ENCODE measurements around the gene ASCL2.

DNA sequence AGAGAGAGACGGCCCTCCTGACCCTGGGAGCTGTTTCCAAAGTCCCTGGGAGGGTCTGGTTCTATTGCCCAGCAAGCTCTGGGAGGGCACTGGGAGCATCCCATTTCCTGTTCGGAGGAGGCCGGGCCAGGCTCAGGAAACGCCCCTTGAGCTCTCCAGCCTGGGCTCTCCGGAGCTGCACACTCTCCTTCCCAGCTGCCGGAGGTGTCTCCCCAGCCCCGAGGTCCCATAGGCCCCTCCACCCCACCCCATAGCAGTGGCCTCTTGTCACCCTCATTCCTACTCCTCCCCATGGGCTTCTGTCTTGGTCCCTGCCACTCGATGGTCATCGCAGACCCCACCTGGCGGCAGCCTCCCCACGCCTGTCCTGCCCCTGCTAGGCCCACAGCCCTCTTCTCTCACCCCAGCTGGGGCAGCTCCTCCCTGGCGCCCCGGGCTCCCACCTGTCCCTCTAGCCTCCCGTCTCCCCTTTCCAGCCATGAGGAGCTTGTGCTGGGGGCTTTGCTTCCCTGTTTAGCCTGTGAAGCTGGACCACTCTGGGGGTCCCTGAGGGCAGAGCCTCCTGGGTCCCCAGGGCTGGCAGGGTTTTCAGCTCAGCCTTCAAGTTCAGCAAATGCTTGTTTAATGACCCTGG lies 34.2 kb upstream of the ASCL2 start:
- TF ChIP-seq, protein P1, sequence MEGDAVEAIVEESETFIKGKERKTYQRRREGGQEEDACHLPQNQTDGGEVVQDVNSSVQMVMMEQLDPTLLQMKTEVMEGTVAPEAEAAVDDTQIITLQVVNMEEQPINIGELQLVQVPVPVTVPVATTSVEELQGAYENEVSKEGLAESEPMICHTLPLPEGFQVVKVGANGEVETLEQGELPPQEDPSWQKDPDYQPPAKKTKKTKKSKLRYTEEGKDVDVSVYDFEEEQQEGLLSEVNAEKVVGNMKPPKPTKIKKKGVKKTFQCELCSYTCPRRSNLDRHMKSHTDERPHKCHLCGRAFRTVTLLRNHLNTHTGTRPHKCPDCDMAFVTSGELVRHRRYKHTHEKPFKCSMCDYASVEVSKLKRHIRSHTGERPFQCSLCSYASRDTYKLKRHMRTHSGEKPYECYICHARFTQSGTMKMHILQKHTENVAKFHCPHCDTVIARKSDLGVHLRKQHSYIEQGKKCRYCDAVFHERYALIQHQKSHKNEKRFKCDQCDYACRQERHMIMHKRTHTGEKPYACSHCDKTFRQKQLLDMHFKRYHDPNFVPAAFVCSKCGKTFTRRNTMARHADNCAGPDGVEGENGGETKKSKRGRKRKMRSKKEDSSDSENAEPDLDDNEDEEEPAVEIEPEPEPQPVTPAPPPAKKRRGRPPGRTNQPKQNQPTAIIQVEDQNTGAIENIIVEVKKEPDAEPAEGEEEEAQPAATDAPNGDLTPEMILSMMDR (IDR thresholded peaks at IDR 0.05): no peak
- no peak for TF ChIP-seq POLR2A (IDR thresholded peaks at IDR 0.05)
